ENCODE data around the gene PTPA.
"Not testable (repeated sequence)": the region's sequence is repeated elsewhere in the genome, so short reads cannot be mapped to it uniquely, and the experiment has no call there.

Gene PTPA

GRCh38 chr9:129108083-129108804, 3.0 kb upstream of the PTPA start:
- Histone ChIP-seq H3K27me3 (replicated peaks) (no peaks in the 10 kb centered on the region), H3K36me3 (replicated peaks) (no peaks in the 10 kb centered on the region), H3K27ac (no peak overlapping the region), H3K4me3 (ENCODE audit: low read depth, low read length) (no peak overlapping the region)
- TF ChIP-seq CTCF (IDR thresholded peaks at IDR 0.05; ENCODE audit: low read depth, low read length, missing control alignments): no peak
- in situ Hi-C loops (cut with HindIII; ENCODE audit: low pct_ligation_motif_present, low sequenced_read_pairs): no loop called here
- DNase-seq: no peak

GRCh38 chr9:129108805-129109536, 2.2 kb upstream of the PTPA start:
- no peak for TF ChIP-seq CTCF (IDR thresholded peaks at IDR 0.05; ENCODE audit: low read depth, low read length, missing control alignments)
- H3K4me3 ChIP-seq (ENCODE audit: low read depth, low read length): no peak overlapping the region
- H3K36me3 ChIP-seq (replicated peaks): no peaks in the 10 kb centered on the region
- in situ Hi-C loops (cut with HindIII; ENCODE audit: low pct_ligation_motif_present, low sequenced_read_pairs): no loop called here
- no peak for DNase-seq
- no peaks in the 10 kb centered on the region for H3K27me3 ChIP-seq (replicated peaks)
- no peak overlapping the region for H3K27ac ChIP-seq

GRCh38 chr9:129109537-129109903, 1.7 kb upstream of the PTPA start:
- no peaks in the 10 kb centered on the region for H3K36me3 ChIP-seq (replicated peaks)
- H3K4me3 ChIP-seq (ENCODE audit: low read depth, low read length): no peak overlapping the region
- no peak for TF ChIP-seq CTCF (IDR thresholded peaks at IDR 0.05; ENCODE audit: low read depth, low read length, missing control alignments)
- in situ Hi-C loops (cut with HindIII; ENCODE audit: low pct_ligation_motif_present, low sequenced_read_pairs): no loop called here
- H3K27me3 ChIP-seq (replicated peaks): no peaks in the 10 kb centered on the region
- DNase-seq: no peak
- H3K27ac ChIP-seq: no peak overlapping the region

- H3K4me3 ChIP-seq (ENCODE audit: low read depth, low read length): peak overlapping the region; percentile 68
- no peaks in the 10 kb centered on the region for H3K27me3 ChIP-seq (replicated peaks)
- DNase-seq: no peak
- H3K36me3 ChIP-seq (replicated peaks): no peaks in the 10 kb centered on the region
- no peak for TF ChIP-seq CTCF (IDR thresholded peaks at IDR 0.05; ENCODE audit: low read depth, low read length, missing control alignments)
- H3K27ac ChIP-seq: peak overlapping the region; percentile 13
- in situ Hi-C loops (cut with HindIII; ENCODE audit: low pct_ligation_motif_present, low sequenced_read_pairs): no loop called here
Measured at GRCh38 chr9:129109952-129110739, 1.1 kb upstream of the PTPA start.

GRCh38 chr9:129111528-129112151, 425 bp downstream of the PTPA start:
- Histone ChIP-seq H3K36me3 (replicated peaks) (no peaks in the 10 kb centered on the region), H3K27ac (peak overlapping the region; percentile 86), H3K27me3 (replicated peaks) (no peaks in the 10 kb centered on the region), H3K4me3 (ENCODE audit: low read depth, low read length) (peak overlapping the region; percentile 92)
- in situ Hi-C loops (cut with HindIII; ENCODE audit: low pct_ligation_motif_present, low sequenced_read_pairs): no loop called here
- DNase-seq: peak; percentile 41
- TF ChIP-seq CTCF (IDR thresholded peaks at IDR 0.05; ENCODE audit: low read depth, low read length, missing control alignments): no peak

- peak overlapping the region; percentile 92 for H3K4me3 ChIP-seq (ENCODE audit: low read depth, low read length)
- H3K36me3 ChIP-seq (replicated peaks); in situ Hi-C loops (cut with HindIII; ENCODE audit: low pct_ligation_motif_present, low sequenced_read_pairs); H3K27ac ChIP-seq; DNase-seq; H3K27me3 ChIP-seq (replicated peaks): not testable (repeated sequence)
Measured at GRCh38 chr9:129112526-129112925, 1.3 kb downstream of the PTPA start.

Data from brain microvascular endothelial cell (primary cell).